Liver (tissue), 9 donors: ENCODE results near the gene ZNF783. TPM values are rescaled to one million over a fixed set of nuclear protein-coding genes. Genes with fewer than 3 reads are reported as not detected.

Experiments
- DNase-seq: peaks from one replicate; pipeline ENCODE4 v3.0.0-alpha.2; 2017; ENCODE audit warnings: low spot score
- H3K27ac ChIP-seq, 2 donors: one replicate each; pipeline ENCODE4 v1.7.0; 2013; ENCODE audit warnings: inconsistent platforms in 2 of 2, low read length in 2 of 2, control low read depth in 1 of 2, low read depth in 1 of 2, mild to moderate bottlenecking in 1 of 2
- H3K27me3 ChIP-seq, 4 donors: one replicate each; pipeline versions ENCODE4 v1.6.1 to v1.7.0; 2013; ENCODE audit warnings: low read length in 3 of 4, inconsistent platforms in 1 of 4, mild to moderate bottlenecking in 1 of 4, moderate library complexity in 1 of 4; ENCODE audit not compliant: control insufficient read depth in 4 of 4, insufficient read depth in 4 of 4
- H3K36me3 ChIP-seq, 4 donors: one replicate each; pipeline versions ENCODE4 v1.6.1 to v1.7.0; 2013; ENCODE audit warnings: low read length in 3 of 4, mild to moderate bottlenecking in 3 of 4, low read depth in 1 of 4, moderate library complexity in 1 of 4; ENCODE audit not compliant: control insufficient read depth in 4 of 4, insufficient read depth in 3 of 4
- H3K4me1 ChIP-seq, 4 donors: one replicate each; pipeline versions ENCODE4 v1.6.1 to v1.7.0; 2013; ENCODE audit warnings: low read length in 3 of 4, mild to moderate bottlenecking in 3 of 4, moderate library complexity in 1 of 4; ENCODE audit not compliant: control insufficient read depth in 4 of 4, insufficient read depth in 4 of 4
- H3K4me3 ChIP-seq, 3 donors: one replicate each; pipeline versions ENCODE4 v1.6.1 to v1.7.0; 2013; ENCODE audit warnings: low read length in 3 of 3, control low read depth in 1 of 3, low read depth in 1 of 3, mild to moderate bottlenecking in 1 of 3
- H3K9ac ChIP-seq, 2 donors: one replicate each; pipeline ENCODE4 v1.7.0; 2013; ENCODE audit warnings: low read length in 2 of 2, mild to moderate bottlenecking in 2 of 2, moderate library complexity in 2 of 2, control low read depth in 1 of 2, low read depth in 1 of 2
- H3K9me3 ChIP-seq, 4 donors: one replicate each; pipeline versions ENCODE4 v1.6.1 to v1.7.0; 2013; ENCODE audit warnings: low read length in 3 of 4; ENCODE audit not compliant: control insufficient read depth in 4 of 4
- ATF3 ChIP-seq: IDR thresholded peaks from 2 replicates; pipeline ENCODE4 v1.6.1; 2016; ENCODE audit warnings: antibody characterized with exemption
- CTCF ChIP-seq: fragments of 150-350 bp; IDR thresholded peaks from 2 replicates; pipeline ENCODE4 v1.5.1; 2017; ENCODE audit warnings: improper control_type of control experiment, low read depth, low read length; ENCODE audit not compliant: missing input control
- EGR1 ChIP-seq, 2 donors: IDR thresholded peaks; 2 replicates each; pipeline ENCODE4 v1.6.1; 2016 to 2018; ENCODE audit warnings: antibody characterized with exemption in 2 of 2, low read depth in 2 of 2
- FOXA1 ChIP-seq: IDR thresholded peaks from 2 replicates; pipeline ENCODE4 v1.6.1; 2016; ENCODE audit warnings: antibody characterized with exemption
- FOXA2 ChIP-seq: IDR thresholded peaks from 2 replicates; pipeline ENCODE4 v1.6.1; 2016; ENCODE audit warnings: antibody characterized with exemption
- GABPA ChIP-seq, 2 donors: IDR thresholded peaks in 1 of 2; conservative IDR thresholded peaks in 1 of 2; 2 replicates each; pipeline ENCODE4 v1.6.1; 2016; ENCODE audit warnings: antibody characterized with exemption in 2 of 2, mild to moderate bottlenecking in 1 of 2, moderate library complexity in 1 of 2
- HNF4A ChIP-seq, 2 donors: conservative IDR thresholded peaks; 2 replicates each; pipeline ENCODE4 v1.6.1; 2016; ENCODE audit warnings: antibody characterized with exemption in 2 of 2, mild to moderate bottlenecking in 2 of 2
- HNF4G ChIP-seq: IDR thresholded peaks from 2 replicates; pipeline ENCODE4 v1.6.1; 2016; ENCODE audit warnings: antibody characterized with exemption
- JUND ChIP-seq, 2 donors: IDR thresholded peaks; 2 replicates each; pipeline ENCODE4 v1.6.1; 2016; ENCODE audit warnings: antibody characterized with exemption in 2 of 2
- NR2F2 ChIP-seq: IDR thresholded peaks from 2 replicates; pipeline ENCODE4 v1.6.1; 2016; ENCODE audit warnings: antibody characterized with exemption
- RAD21 ChIP-seq, 2 donors: IDR thresholded peaks; 2 replicates each; pipeline ENCODE4 v1.6.1; 2016; ENCODE audit warnings: antibody characterized with exemption in 2 of 2, mild to moderate bottlenecking in 2 of 2
- REST ChIP-seq: IDR thresholded peaks from 2 replicates; pipeline ENCODE4 v1.6.1; 2016; ENCODE audit warnings: antibody characterized with exemption, mild to moderate bottlenecking
- RXRA ChIP-seq, 2 donors: IDR thresholded peaks; 2 replicates each; pipeline ENCODE4 v1.6.1; 2017 to 2018; ENCODE audit warnings: antibody characterized with exemption in 2 of 2, mild to moderate bottlenecking in 1 of 2
- SP1 ChIP-seq: IDR thresholded peaks from 2 replicates; pipeline ENCODE4 v1.6.1; 2018; ENCODE audit warnings: antibody characterized with exemption, mild to moderate bottlenecking
- TAF1 ChIP-seq: conservative IDR thresholded peaks from 2 replicates; pipeline ENCODE4 v1.6.1; 2016; ENCODE audit warnings: antibody characterized with exemption, mild to moderate bottlenecking
- YY1 ChIP-seq: IDR thresholded peaks from 2 replicates; pipeline ENCODE4 v1.6.1; 2016; ENCODE audit warnings: antibody characterized with exemption, mild to moderate bottlenecking
- ZBTB33 ChIP-seq: IDR thresholded peaks from 2 replicates; pipeline ENCODE4 v1.6.1; 2016; ENCODE audit warnings: antibody characterized with exemption
- WGBS: extraction: QIAGEN DNeasy Blood & Tissue Kit; methylation state at CpG from one replicate; pipeline ENCODE4 v1.1.7; 2013; 5-methylcytosine and 5-hydroxymethylcytosine counted together
- polyA plus RNA-seq, 2 donors: library from polyadenylated mRNA; stranded (reverse) in 1 of 2; unstranded in 1 of 2; fragments of 200-250 nt in 1 of 2; fragments of >200 nt in 1 of 2; fragmentation: Nextera tagmentation in 1 of 2; extraction: Ambion mirVana in 1 of 2; gene quantifications; one replicate each; pipeline versions ENCODE4 v1.2.1 to v1.2.3, GENCODE V29; 2013 to 2015
- total RNA-seq, 2 donors: library from RNA; depleted of rRNA; stranded (reverse); fragments of >200 nt; gene quantifications; one replicate each; pipeline ENCODE4 v1.2.3, GENCODE V29; 2014
- TF ChIP-seq, protein P1 (sequence below): IDR thresholded peaks from 2 replicates; pipeline ENCODE4 v1.6.1; 2016; ENCODE audit warnings: antibody characterized with exemption
- donor health status: healthy.
- donor health status: healthy.
- donor health status: healthy.
- donor health status: healthy.
- donor health status: healthy.

Gene ZNF783
- total and polyA plus RNA-seq, 4 donors, result 1.5 to 4.3 (median 1.8) TPM

DNA sequence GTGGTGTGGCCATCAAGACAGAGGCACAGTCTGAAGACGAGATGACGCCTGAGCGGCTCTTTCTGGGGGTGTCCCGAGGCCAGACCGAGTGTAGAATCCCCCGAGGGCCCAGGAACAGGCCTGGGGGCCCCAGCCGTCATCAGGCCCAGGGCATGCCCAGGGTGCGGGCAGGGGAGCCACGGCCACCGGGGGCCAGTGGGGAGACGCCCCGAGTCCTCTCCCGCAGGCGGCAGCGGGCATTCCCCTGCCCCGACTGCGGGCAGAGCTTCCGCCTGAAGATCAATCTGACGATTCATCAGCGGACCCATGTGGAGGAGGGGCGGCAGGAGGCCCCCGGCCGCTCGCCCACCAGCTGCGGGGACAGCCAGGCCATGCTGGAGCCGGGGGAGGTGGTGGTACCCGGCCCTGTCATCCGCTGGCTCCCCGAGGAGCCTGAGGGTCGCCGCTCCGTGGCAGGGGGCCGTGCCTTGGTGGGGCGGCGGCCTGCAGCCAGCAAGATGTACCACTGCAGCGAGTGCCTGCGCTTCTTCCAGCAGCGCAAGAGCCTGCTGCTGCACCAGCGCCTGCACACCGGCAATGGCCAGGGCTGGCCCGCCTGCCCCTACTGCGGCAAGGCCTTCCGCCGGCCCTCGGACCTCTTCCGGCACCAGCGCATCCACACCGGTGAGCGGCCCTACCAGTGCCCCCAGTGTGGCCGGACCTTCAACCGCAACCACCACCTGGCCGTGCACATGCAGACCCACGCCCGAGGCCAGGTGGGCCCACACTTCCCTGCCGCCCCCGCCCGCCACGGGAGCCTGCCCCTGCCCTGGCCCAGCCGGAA lies 19.7 kb downstream of the ZNF783 start:
- no peak overlapping the region for H3K27ac ChIP-seq
- no peak overlapping the region for H3K4me3 ChIP-seq
- H3K4me1 ChIP-seq, result peaks cover 1 to 27% (median 16%) of the 10 kb centered on the region in 4 donors
- no peaks in the 10 kb centered on the region for H3K9me3 ChIP-seq
- peaks cover 0 to 11% (median 5%) of the 10 kb centered on the region in 4 donors for H3K36me3 ChIP-seq
- 96% methylated on average over 59 of the region's 59 CpGs for WGBS
- H3K27me3 ChIP-seq, result no peaks in the 10 kb centered on the region
- no peak for DNase-seq
- TF ChIP-seq CTCF, result no peak
- H3K9ac ChIP-seq, result no peak overlapping the region

- no peak for DNase-seq
- no peaks in the 10 kb centered on the region for H3K9me3 ChIP-seq
- H3K27ac ChIP-seq, result no peak overlapping the region
- TF ChIP-seq HNF4G (no peak), CTCF (no peak), HNF4A (conservative IDR thresholded peaks at IDR 0.05) (no peak), ZBTB33 (no peak), EGR1 (IDR thresholded peaks at IDR 0.05; ENCODE audit: low read depth in 2 of 2) (no peak), GABPA (IDR thresholded peaks at IDR 0.05 in 1 of 2, conservative IDR thresholded peaks at IDR 0.05 in 1 of 2) (no peak), FOXA2 (no peak), NR2F2 (no peak), TAF1 (no peak), SP1 (no peak), RAD21 (IDR thresholded peaks at IDR 0.05) (no peak), JUND (IDR thresholded peaks at IDR 0.05) (no peak), RXRA (IDR thresholded peaks at IDR 0.05) (no peak), FOXA1 (no peak), YY1 (no peak), REST (no peak), ATF3 (no peak)
- TF ChIP-seq, protein P1, sequence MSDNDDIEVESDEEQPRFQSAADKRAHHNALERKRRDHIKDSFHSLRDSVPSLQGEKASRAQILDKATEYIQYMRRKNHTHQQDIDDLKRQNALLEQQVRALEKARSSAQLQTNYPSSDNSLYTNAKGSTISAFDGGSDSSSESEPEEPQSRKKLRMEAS, result no peak
- no peaks in the 10 kb centered on the region for H3K27me3 ChIP-seq
- peaks cover 1 to 32% (median 19%) of the 10 kb centered on the region in 4 donors for H3K4me1 ChIP-seq
- 86% methylated on average over 5 of the region's 5 CpGs for WGBS
- peaks cover 0 to 11% (median 5%) of the 10 kb centered on the region in 4 donors for H3K36me3 ChIP-seq
- H3K4me3 ChIP-seq, result no peak overlapping the region
- no peak overlapping the region for H3K9ac ChIP-seq
Measured at GRCh38 chr7:149282331-149282655, 20.3 kb downstream of the ZNF783 start.
